Karpas-422 (cell line): ENCODE data around the gene SSMEM1. TPM values are rescaled to one million over a fixed set of nuclear protein-coding genes. Genes with fewer than 3 reads are reported as not detected.
"Not testable (repeated sequence)": the region's sequence is repeated elsewhere in the genome, so short reads cannot be mapped to it uniquely, and the experiment has no call there.

Source experiments
- DNase-seq: peaks from one replicate; pipeline ENCODE4 v3.0.0-alpha.2; 2015
- H2AFZ ChIP-seq: fragments of 200-600 bp; sonication (generic); 2 replicates; pipeline ENCODE4 v1.6.1; 2014; ENCODE audit warnings: antibody characterized with exemption, low read length, mixed read lengths
- H3K27ac ChIP-seq: fragments of 200-600 bp; sonication (generic); 2 replicates; pipeline ENCODE4 v1.5.1; 2014; ENCODE audit warnings: mild to moderate bottlenecking, low read length, moderate library complexity
- H3K27me3 ChIP-seq: fragments of 200-600 bp; sonication (generic); 2 replicates; pipeline ENCODE4 v1.6.1; 2014; ENCODE audit warnings: low read length, mixed read lengths
- H3K36me3 ChIP-seq: fragments of 200-600 bp; sonication (generic); 2 replicates; pipeline ENCODE4 v1.6.1; 2014; ENCODE audit warnings: low read length, mixed read lengths; ENCODE audit not compliant: insufficient read depth
- H3K4me1 ChIP-seq: fragments of 200-600 bp; sonication (generic); 2 replicates; pipeline ENCODE4 v1.6.1; 2014; ENCODE audit warnings: mild to moderate bottlenecking, low read length, mixed read lengths
- H3K4me2 ChIP-seq: fragments of 200-600 bp; sonication (generic); 2 replicates; pipeline ENCODE4 v1.6.1; 2014; ENCODE audit warnings: low read length, low read depth, mild to moderate bottlenecking; ENCODE audit not compliant: poor library complexity, severe bottlenecking
- H3K4me3 ChIP-seq: fragments of 200-600 bp; sonication (generic); 2 replicates; pipeline ENCODE4 v1.5.1; 2014; ENCODE audit warnings: mild to moderate bottlenecking, antibody characterized with exemption, low read length, mixed read lengths
- H3K79me2 ChIP-seq: fragments of 200-600 bp; sonication (generic); 2 replicates; pipeline ENCODE4 v1.6.1; 2014; ENCODE audit warnings: mild to moderate bottlenecking, low read length, mixed read lengths
- H3K9ac ChIP-seq: fragments of 200-600 bp; sonication (generic); 2 replicates; pipeline ENCODE4 v1.6.0; 2014; ENCODE audit warnings: low read length
- H3K9me2 ChIP-seq: fragments of 200-600 bp; sonication (generic), shearing (Covaris generic); replicated peaks from 2 replicates; pipeline ENCODE4 v1.6.0; 2014; ENCODE audit warnings: mild to moderate bottlenecking, low read length, moderate library complexity; ENCODE audit not compliant: insufficient read depth
- H3K9me3 ChIP-seq: fragments of 300-700, 200-600 bp; sonication (generic); 2 replicates; pipeline ENCODE4 v1.6.1; 2014; ENCODE audit warnings: low read length, mixed read lengths
- H4K20me1 ChIP-seq: fragments of 200-600 bp; sonication (generic); 2 replicates; pipeline ENCODE4 v1.6.1; 2014; ENCODE audit warnings: mild to moderate bottlenecking, antibody characterized with exemption, low read length, low read depth; ENCODE audit not compliant: insufficient read depth
- total RNA-seq: library from RNA; depleted of rRNA; stranded (reverse); fragments of >200 nt; shearing (Covaris generic); gene quantifications from 2 replicates; pipeline ENCODE4 v1.2.3, GENCODE V29; 2014; ENCODE audit warnings: low replicate concordance

SSMEM1 gene
- total RNA-seq, 1 experiment from 2014 or later = not detected

DNA sequence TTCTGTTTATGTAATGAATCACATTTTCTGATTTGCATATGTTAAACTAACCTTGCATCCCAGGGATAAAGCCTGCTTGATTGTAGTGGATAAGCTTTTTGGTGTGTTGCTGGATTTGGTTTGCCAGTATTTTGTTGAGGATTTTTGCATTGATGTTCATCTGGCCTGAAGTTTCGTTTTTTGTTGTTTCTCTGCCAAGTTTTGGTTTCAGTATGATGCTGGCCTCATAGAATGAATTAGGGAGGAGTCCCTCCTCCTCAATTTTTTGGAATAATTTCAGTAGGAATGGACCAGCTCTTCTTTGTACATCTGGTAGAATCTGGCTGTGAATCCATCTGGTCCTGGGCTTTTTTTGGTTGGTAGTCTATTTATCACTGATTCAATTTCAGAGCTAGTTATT lies 35.8 kb downstream of the SSMEM1 start:
- not testable (repeated sequence) for H3K9me3 ChIP-seq, H2AFZ ChIP-seq, H3K27me3 ChIP-seq

DNA sequence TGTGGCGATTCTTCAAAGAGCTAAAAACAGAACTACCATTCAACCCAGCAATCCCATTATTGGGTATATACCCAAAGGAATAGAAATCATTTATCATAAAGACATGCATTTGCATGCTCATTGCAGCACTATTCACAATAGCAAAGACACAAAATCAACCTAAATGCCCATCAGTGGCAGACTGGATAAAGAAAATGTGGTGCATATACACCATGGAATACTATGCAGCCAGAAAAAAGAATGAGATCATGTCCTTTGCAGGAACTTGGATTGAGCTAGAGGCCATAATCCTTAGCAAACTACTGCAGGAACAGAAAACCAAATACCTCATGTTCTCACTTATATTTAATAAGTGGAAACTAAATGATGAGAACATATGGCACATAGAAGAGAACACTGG lies 38.8 kb downstream of the SSMEM1 start:
- not testable (repeated sequence) for H3K9ac ChIP-seq

More for the DNA sequence above, 35.8 kb downstream of the SSMEM1 start:
- not testable (repeated sequence) for H4K20me1 ChIP-seq, H3K4me3 ChIP-seq, H3K79me2 ChIP-seq, DNase-seq, H3K9me2 ChIP-seq, H3K4me2 ChIP-seq, H3K27ac ChIP-seq, H3K4me1 ChIP-seq, H3K36me3 ChIP-seq, H3K9ac ChIP-seq

DNA sequence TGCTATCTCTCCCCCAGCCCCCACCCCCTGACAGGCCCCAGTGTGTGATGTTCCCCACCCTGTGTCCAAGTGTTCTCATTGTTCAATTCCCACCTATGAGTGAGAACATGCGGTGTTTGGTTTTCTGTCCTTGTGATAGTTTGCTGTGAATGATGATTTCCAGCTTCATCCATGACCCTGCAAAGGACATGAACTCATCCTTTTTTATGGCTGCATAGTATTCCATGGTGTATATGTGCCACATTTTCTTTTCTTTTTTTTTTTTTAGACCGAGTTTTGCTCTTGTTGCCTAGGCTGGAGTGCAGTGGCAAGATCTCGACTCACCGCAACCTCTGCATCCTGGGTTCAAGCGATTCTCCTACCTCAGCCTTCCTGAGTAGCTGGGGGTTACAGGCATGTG lies 41.2 kb downstream of the SSMEM1 start:
- not testable (repeated sequence) for DNase-seq, H3K9ac ChIP-seq, H3K27ac ChIP-seq, H3K36me3 ChIP-seq, H3K4me3 ChIP-seq, H3K4me2 ChIP-seq, H3K27me3 ChIP-seq, H3K79me2 ChIP-seq, H3K9me3 ChIP-seq, H3K4me1 ChIP-seq, H4K20me1 ChIP-seq, H3K9me2 ChIP-seq, H2AFZ ChIP-seq

More for the DNA sequence above, 38.8 kb downstream of the SSMEM1 start:
- H3K9me3 ChIP-seq, DNase-seq, H3K4me1 ChIP-seq, H4K20me1 ChIP-seq, H3K9me2 ChIP-seq, H3K79me2 ChIP-seq, H2AFZ ChIP-seq, H3K4me3 ChIP-seq, H3K4me2 ChIP-seq, H3K36me3 ChIP-seq, H3K27me3 ChIP-seq, H3K27ac ChIP-seq: not testable (repeated sequence)

DNA sequence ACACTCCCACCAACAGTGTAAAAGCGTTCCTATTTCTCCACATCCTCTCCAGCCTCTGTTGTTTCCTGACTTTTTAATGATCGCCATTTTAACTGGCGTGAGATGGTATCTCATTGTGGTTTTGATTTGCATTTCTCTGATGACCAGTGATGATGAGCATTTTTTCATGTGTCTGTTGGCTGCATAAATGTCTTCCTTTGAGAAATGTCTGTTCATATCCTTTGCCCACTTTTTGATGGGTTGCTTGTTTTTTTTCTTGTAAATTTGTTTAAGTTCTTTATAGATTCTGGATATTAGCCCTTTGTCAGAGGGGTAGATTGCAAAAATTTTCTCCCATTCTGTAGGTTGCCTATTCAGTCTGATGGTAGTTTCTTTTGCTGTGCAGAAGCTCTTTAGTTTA lies 42.0 kb downstream of the SSMEM1 start:
- not testable (repeated sequence) for H3K79me2 ChIP-seq, DNase-seq, H3K9ac ChIP-seq, H3K27ac ChIP-seq, H4K20me1 ChIP-seq, H3K4me1 ChIP-seq, H3K27me3 ChIP-seq, H3K9me3 ChIP-seq, H3K4me2 ChIP-seq, H3K36me3 ChIP-seq, H3K9me2 ChIP-seq, H3K4me3 ChIP-seq, H2AFZ ChIP-seq

DNA sequence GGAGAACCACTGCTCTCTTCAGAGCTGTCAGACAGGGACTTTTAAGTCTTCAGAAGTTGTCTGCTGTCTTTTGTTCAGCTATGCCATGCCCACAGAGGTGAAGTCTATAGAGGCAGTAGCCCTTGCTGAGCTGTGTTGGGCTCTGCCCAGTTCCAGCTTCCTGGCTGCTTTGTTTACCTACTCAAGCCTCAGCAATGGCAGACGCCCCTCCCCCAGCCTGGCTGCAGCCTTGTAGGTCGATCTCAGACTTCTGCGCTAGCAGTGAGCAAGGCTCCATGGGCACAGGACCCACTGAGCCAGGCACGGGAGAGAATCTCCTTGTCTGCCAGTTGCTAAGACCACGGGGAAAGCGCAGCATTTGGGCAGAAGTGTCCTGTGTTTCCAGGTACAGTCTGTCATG lies 46.9 kb downstream of the SSMEM1 start:
- Histone ChIP-seq H3K9me2 (no peaks in the 10 kb centered on the region), H3K4me2 (no peak overlapping the region), H3K27ac (no peak overlapping the region), H4K20me1 (no peaks in the 10 kb centered on the region), H3K27me3 (no peaks in the 10 kb centered on the region), H2AFZ (no peak overlapping the region), H3K4me3 (no peak overlapping the region), H3K79me2 (no peaks in the 10 kb centered on the region), H3K9ac (no peak overlapping the region), H3K9me3 (peaks cover 3% of the 10 kb centered on the region; the same call in 1 of the 2 replicates), H3K36me3 (no peaks in the 10 kb centered on the region), H3K4me1 (no peaks in the 10 kb centered on the region)
- DNase-seq = no peak

DNA sequence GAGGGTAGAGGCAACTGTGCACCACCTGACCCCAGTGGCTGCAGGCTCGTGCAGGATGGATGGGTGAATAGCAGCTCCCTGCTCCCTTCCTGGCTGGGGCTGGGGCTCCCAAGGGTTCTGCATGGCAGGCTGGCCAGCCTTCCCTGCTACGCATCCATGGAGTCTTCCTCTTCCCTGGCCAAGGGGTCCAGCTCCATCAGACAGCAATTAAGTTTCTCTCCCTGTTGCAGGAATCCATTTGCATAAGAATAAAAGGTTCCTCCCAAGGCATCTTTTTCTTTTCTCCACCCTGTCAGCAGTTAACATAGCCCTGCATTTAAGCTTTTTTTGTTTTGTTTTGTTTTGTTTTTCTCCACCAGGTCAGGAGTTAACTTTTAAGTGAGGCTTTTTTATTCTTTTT lies 49.0 kb downstream of the SSMEM1 start:
- Histone ChIP-seq H2AFZ (no peak overlapping the region), H3K4me3 (no peak overlapping the region), H3K9ac (no peak overlapping the region), H4K20me1 (no peaks in the 10 kb centered on the region), H3K4me2 (no peak overlapping the region), H3K9me2 (no peaks in the 10 kb centered on the region), H3K36me3 (no peaks in the 10 kb centered on the region), H3K27ac (no peak overlapping the region), H3K4me1 (no peaks in the 10 kb centered on the region), H3K27me3 (no peaks in the 10 kb centered on the region), H3K79me2 (no peaks in the 10 kb centered on the region), H3K9me3 (peaks cover 3% of the 10 kb centered on the region; the same call in 1 of the 2 replicates)
- DNase-seq = peak; percentile 19

DNA sequence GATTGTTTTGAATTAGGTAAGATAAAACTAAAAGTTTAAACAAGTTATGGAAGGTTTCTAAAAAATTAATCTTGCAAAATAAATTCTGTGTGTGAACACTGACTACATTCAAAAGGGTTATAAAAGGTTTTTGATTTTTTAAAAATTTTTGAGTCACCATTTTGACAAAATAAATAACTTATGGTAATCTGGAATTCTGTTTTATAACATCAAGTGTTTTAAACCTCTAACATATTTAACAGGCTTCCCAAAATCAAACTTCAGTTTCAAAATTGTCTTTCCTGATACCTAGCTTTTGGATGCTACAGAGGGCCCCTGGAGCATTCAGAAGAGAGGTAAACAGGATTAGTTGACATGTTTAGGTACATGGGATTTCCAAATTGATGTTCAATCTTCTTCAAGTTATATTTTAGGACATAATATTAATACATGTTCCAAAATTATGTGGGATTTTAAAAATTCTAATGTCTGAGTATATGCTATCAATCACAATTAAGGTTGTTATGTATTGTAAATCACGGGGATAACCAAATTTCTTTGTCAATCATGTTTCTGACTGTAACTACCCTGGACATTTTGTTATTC lies 50.9 kb downstream of the SSMEM1 start:
- Histone ChIP-seq H3K27ac (no peak overlapping the region), H3K9me3 (peaks cover 3% of the 10 kb centered on the region; the same call in 1 of the 2 replicates), H3K27me3 (no peaks in the 10 kb centered on the region), H4K20me1 (no peaks in the 10 kb centered on the region), H3K4me2 (no peak overlapping the region), H3K36me3 (no peaks in the 10 kb centered on the region), H3K9ac (no peak overlapping the region), H3K79me2 (no peaks in the 10 kb centered on the region), H2AFZ (no peak overlapping the region), H3K4me1 (no peaks in the 10 kb centered on the region), H3K9me2 (no peaks in the 10 kb centered on the region), H3K4me3 (no peak overlapping the region)
- no peak for DNase-seq

DNA sequence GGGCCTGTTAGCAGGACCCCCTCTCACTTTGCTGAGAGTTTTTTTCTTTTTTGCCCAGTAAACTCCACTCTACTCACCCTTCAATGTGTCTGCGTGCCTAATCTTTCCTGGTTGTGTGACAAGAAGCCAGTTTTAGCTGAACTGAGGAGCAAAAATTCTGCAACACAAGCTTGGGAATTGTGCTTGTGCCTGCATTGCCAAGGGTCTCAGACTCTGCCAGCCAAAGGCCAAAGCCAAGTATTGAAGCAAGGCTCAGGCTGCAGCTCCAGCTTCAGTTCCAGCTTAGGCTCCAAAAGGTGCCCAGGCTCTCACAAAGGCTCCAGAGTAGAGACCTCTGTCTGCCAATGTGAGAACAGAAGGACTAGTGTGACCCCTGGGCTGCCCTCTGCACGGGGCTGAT lies 54.8 kb downstream of the SSMEM1 start:
- no peaks in the 10 kb centered on the region for H4K20me1 ChIP-seq
- peaks cover 3% of the 10 kb centered on the region; the same call in 1 of the 2 replicates for H3K9me3 ChIP-seq
- H3K27me3 ChIP-seq = no peaks in the 10 kb centered on the region
- H3K4me3 ChIP-seq = no peak overlapping the region
- H3K9me2 ChIP-seq = no peaks in the 10 kb centered on the region
- H3K4me1 ChIP-seq = no peaks in the 10 kb centered on the region
- no peak for DNase-seq
- H3K36me3 ChIP-seq = no peaks in the 10 kb centered on the region
- no peaks in the 10 kb centered on the region for H3K79me2 ChIP-seq
- no peak overlapping the region for H3K27ac ChIP-seq
- no peak overlapping the region for H3K9ac ChIP-seq
- no peak overlapping the region for H3K4me2 ChIP-seq
- H2AFZ ChIP-seq = no peak overlapping the region

DNA sequence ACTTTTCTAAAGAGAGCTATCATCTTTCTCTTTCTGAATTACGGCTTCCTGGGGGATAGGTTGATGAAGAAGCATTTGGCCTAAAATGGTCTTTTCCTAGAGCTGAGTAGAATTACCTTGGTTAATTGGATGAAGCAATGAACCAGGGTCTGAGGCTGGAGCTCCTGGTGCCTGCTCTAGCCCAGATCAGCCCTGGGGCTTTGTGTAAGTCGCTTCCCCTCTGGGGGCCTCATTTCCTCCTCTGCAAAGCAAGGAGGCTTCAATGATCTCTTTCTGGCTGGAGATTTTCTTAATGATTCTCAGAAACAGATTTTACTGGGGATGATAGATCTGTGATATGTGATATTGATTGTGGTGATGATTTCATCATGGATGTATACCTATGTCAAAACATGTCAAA lies 55.5 kb downstream of the SSMEM1 start:
- peak; percentile 36 for DNase-seq
- Histone ChIP-seq H3K27ac (no peak overlapping the region), H3K9me2 (no peaks in the 10 kb centered on the region), H3K4me3 (no peak overlapping the region), H4K20me1 (no peaks in the 10 kb centered on the region), H3K27me3 (no peaks in the 10 kb centered on the region), H2AFZ (no peak overlapping the region), H3K4me1 (no peaks in the 10 kb centered on the region), H3K36me3 (no peaks in the 10 kb centered on the region), H3K79me2 (no peaks in the 10 kb centered on the region), H3K4me2 (no peak overlapping the region), H3K9ac (no peak overlapping the region), H3K9me3 (peaks cover 3% of the 10 kb centered on the region; the same call in 1 of the 2 replicates)
